NCI-H82 (cell line): ENCODE data around the gene SPANXB1.
"Not testable (repeated sequence)": the region's sequence is repeated elsewhere in the genome, so short reads cannot be mapped to it uniquely, and the experiment has no call there.

Source experiments
- DNase-seq: peaks from one replicate; lab custom pipeline; 2025; lab: John Stamatoyannopoulos, UW

SPANXB1 gene

GRCh38 chrX:141002568-141002967, at the start of gene SPANXB1:
TSS of gene SPANXB1 (plus strand) at chrX:141002594. CDS start at chrX:141002694, 100 bp downstream.
- DNase-seq, result not testable (repeated sequence)

GRCh38 chrX:140967036-140967435, 35.4 kb upstream of the SPANXB1 start:
- DNase-seq, result no peak

GRCh38 chrX:140971099-140971795, 31.1 kb upstream of the SPANXB1 start:
- no peak for DNase-seq

- no peak for DNase-seq
Observed at GRCh38 chrX:140975472-140975871, 26.9 kb upstream of the SPANXB1 start.

- no peak for DNase-seq
Observed at GRCh38 chrX:140980271-140980670, 22.1 kb upstream of the SPANXB1 start.

- DNase-seq, result no peak
Observed at GRCh38 chrX:140983730-140984129, 18.7 kb upstream of the SPANXB1 start.

GRCh38 chrX:141005243-141005642, 2.8 kb downstream of the SPANXB1 start:
- not testable (repeated sequence) for DNase-seq

- DNase-seq, result not testable (repeated sequence)
Observed at GRCh38 chrX:141044246-141044645, 41.9 kb downstream of the SPANXB1 start.

GRCh38 chrX:141049878-141050277, 47.5 kb downstream of the SPANXB1 start:
- DNase-seq, result not testable (repeated sequence)

- DNase-seq, result not testable (repeated sequence)
Observed at GRCh38 chrX:141052098-141052497, 49.7 kb downstream of the SPANXB1 start.
